Measurements from ENCODE around the gene SORCS1. TPM values are rescaled to one million over a fixed set of nuclear protein-coding genes. Genes with fewer than 3 reads are reported as not detected.

The SORCS1 gene
- polyA plus RNA-seq, 1 donor (not counting 4 experiments of a cell fraction or from before 2014, with no cell fraction given), result not detected

DNA sequence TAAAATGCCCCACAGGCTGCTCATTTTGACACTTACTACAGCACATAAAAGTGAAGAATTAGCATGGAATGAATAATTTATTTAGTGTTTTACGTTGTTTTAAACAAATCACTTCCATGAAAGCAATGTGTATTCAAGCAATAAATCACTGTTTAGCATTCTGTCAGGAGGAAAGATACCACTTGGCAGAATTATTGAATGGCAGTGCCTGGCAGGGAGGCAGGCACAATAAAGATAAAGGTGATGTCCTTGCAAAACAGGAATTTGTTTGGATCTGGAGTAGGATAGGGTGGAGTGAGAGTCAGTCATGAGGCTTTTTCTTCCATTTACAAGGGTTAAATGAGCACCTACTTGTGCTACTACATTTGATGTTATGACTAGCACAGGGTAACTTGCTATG lies 190.8 kb downstream of the SORCS1 start:
- Histone ChIP-seq H3K4me2 (ENCODE audit: control insufficient read depth, extremely low read depth, insufficient read depth, low read depth, low read length) (no peak overlapping the region), H3K27me3 (ENCODE audit: control insufficient read depth, extremely low read depth, insufficient read depth, low read length) (no peaks in the 10 kb centered on the region), H4K20me1 (ENCODE audit: control insufficient read depth, extremely low read depth, insufficient read depth, low read length) (no peaks in the 10 kb centered on the region), H3K9ac (ENCODE audit: control insufficient read depth, extremely low read depth, insufficient read depth, low read length) (no peak overlapping the region), H3K79me2 (ENCODE audit: control insufficient read depth, insufficient read depth, low read length) (no peaks in the 10 kb centered on the region), H3K36me3 (ENCODE audit: control insufficient read depth in 2 of 2, extremely low read depth in 1 of 2, insufficient read depth in 2 of 2, low read length in 2 of 2) (no peaks in the 10 kb centered on the region), H3K27ac (ENCODE audit: control insufficient read depth, insufficient read depth, low read length) (no peak overlapping the region), H3K4me3 (ENCODE audit: control insufficient read depth in 2 of 3, extremely low read depth in 1 of 3, insufficient read depth in 2 of 3, low read depth in 1 of 3, low read length in 3 of 3) (no peak overlapping the region), H3K9me3 (ENCODE audit: control insufficient read depth, low read depth, low read length) (no peaks in the 10 kb centered on the region), H3K9me1 (ENCODE audit: control insufficient read depth, extremely low read depth, insufficient read depth, low read length) (no peaks in the 10 kb centered on the region), H2AFZ (ENCODE audit: control insufficient read depth, low read length) (no peak overlapping the region), H3K4me1 (ENCODE audit: control insufficient read depth, extremely low read depth, insufficient read depth, low read length) (no peaks in the 10 kb centered on the region)
- DNase-seq (ENCODE audit: low read depth, low spot score) (no peak), FAIRE-seq (no peak)
- TF ChIP-seq EZH2 (IDR thresholded peaks at IDR 0.05; ENCODE audit: low read length), result no peak
- TF ChIP-seq, protein P1, sequence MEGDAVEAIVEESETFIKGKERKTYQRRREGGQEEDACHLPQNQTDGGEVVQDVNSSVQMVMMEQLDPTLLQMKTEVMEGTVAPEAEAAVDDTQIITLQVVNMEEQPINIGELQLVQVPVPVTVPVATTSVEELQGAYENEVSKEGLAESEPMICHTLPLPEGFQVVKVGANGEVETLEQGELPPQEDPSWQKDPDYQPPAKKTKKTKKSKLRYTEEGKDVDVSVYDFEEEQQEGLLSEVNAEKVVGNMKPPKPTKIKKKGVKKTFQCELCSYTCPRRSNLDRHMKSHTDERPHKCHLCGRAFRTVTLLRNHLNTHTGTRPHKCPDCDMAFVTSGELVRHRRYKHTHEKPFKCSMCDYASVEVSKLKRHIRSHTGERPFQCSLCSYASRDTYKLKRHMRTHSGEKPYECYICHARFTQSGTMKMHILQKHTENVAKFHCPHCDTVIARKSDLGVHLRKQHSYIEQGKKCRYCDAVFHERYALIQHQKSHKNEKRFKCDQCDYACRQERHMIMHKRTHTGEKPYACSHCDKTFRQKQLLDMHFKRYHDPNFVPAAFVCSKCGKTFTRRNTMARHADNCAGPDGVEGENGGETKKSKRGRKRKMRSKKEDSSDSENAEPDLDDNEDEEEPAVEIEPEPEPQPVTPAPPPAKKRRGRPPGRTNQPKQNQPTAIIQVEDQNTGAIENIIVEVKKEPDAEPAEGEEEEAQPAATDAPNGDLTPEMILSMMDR (optimal IDR thresholded peaks at IDR 0.05 in 1 of 3, IDR thresholded peaks at IDR 0.05 in 1 of 3, conservative IDR thresholded peaks at IDR 0.05 in 1 of 3; ENCODE audit: extremely low read depth in 1 of 3, insufficient read depth in 2 of 3, low read length in 3 of 3), result no peak
- dilution Hi-C loops (cut with MboI; ENCODE audit: extremely low pct_ligation_motif_present, low sequenced_read_pairs), result no loop called here

DNA sequence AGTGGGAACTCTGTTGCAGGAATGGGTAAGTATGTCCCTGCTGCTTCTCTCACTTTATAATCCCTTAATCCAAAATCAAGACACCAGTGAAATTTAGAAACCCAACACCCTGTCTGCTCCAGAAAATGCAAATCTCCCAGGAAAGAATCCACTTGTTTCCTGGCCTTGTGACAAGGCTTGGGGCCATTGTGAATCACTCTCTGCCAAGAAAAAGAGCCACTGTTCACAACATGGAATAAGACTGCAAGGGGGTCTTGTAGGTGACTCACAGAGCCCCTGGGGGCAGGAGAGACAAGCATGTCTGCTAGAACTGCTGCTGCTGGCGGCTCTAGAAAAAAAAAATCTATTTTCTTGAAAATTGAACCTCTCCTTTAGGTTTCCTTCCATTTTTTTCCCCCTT lies 191.2 kb downstream of the SORCS1 start:
- no peak for DNase-seq (ENCODE audit: low read depth, low spot score)
- no peaks in the 10 kb centered on the region for H3K79me2 ChIP-seq (ENCODE audit: control insufficient read depth, insufficient read depth, low read length)
- FAIRE-seq, result no peak
- dilution Hi-C loops (cut with MboI; ENCODE audit: extremely low pct_ligation_motif_present, low sequenced_read_pairs), result no loop called here
- no peak overlapping the region for H3K4me2 ChIP-seq (ENCODE audit: control insufficient read depth, extremely low read depth, insufficient read depth, low read depth, low read length)
- no peaks in the 10 kb centered on the region for H3K9me3 ChIP-seq (ENCODE audit: control insufficient read depth, low read depth, low read length)
- H2AFZ ChIP-seq (ENCODE audit: control insufficient read depth, low read length), result no peak overlapping the region
- H3K4me1 ChIP-seq (ENCODE audit: control insufficient read depth, extremely low read depth, insufficient read depth, low read length), result no peaks in the 10 kb centered on the region
- TF ChIP-seq, protein P1 (optimal IDR thresholded peaks at IDR 0.05 in 1 of 3, IDR thresholded peaks at IDR 0.05 in 1 of 3, conservative IDR thresholded peaks at IDR 0.05 in 1 of 3; ENCODE audit: extremely low read depth in 1 of 3, insufficient read depth in 2 of 3, low read length in 3 of 3), result no peak
- TF ChIP-seq EZH2 (IDR thresholded peaks at IDR 0.05; ENCODE audit: low read length), result no peak
- no peak overlapping the region for H3K27ac ChIP-seq (ENCODE audit: control insufficient read depth, insufficient read depth, low read length)
- H3K9ac ChIP-seq (ENCODE audit: control insufficient read depth, extremely low read depth, insufficient read depth, low read length), result no peak overlapping the region
- no peaks in the 10 kb centered on the region for H3K9me1 ChIP-seq (ENCODE audit: control insufficient read depth, extremely low read depth, insufficient read depth, low read length)
- no peaks in the 10 kb centered on the region for H3K27me3 ChIP-seq (ENCODE audit: control insufficient read depth, extremely low read depth, insufficient read depth, low read length)
- H3K4me3 ChIP-seq (ENCODE audit: control insufficient read depth in 2 of 3, extremely low read depth in 1 of 3, insufficient read depth in 2 of 3, low read depth in 1 of 3, low read length in 3 of 3), result no peak overlapping the region
- H4K20me1 ChIP-seq (ENCODE audit: control insufficient read depth, extremely low read depth, insufficient read depth, low read length), result no peaks in the 10 kb centered on the region
- no peaks in the 10 kb centered on the region for H3K36me3 ChIP-seq (ENCODE audit: control insufficient read depth in 2 of 2, extremely low read depth in 1 of 2, insufficient read depth in 2 of 2, low read length in 2 of 2)

Measured in keratinocyte (primary cell).